ENCODE results near the gene MAVS.

Gene MAVS

GRCh38 chr20:3804781-3805180 lies 41.9 kb upstream of the MAVS start:
- Histone ChIP-seq H3K4me3 (no peak overlapping the region), H3K27me3 (ENCODE audit: low read depth) (no peaks in the 10 kb centered on the region), H3K4me1 (peaks cover 16% of the 10 kb centered on the region), H3K9me3 (no peaks in the 10 kb centered on the region), H3K36me3 (replicated peaks) (peaks cover 53% of the 10 kb centered on the region)
- no peak for DNase-seq (ENCODE audit: low spot score in 2 of 2)
- in situ Hi-C loops (cut with MboI; ENCODE audit: low sequenced_read_pairs), result no loop called here

GRCh38 chr20:3808544-3808943 lies 38.1 kb upstream of the MAVS start:
- no peak for DNase-seq (ENCODE audit: low spot score in 2 of 2)
- Histone ChIP-seq H3K27me3 (ENCODE audit: low read depth) (no peaks in the 10 kb centered on the region), H3K4me3 (no peak overlapping the region), H3K4me1 (peaks cover 25% of the 10 kb centered on the region), H3K9me3 (no peaks in the 10 kb centered on the region), H3K36me3 (replicated peaks) (peaks cover 19% of the 10 kb centered on the region)
- in situ Hi-C loops (cut with MboI; ENCODE audit: low sequenced_read_pairs), result no loop called here

DNA sequence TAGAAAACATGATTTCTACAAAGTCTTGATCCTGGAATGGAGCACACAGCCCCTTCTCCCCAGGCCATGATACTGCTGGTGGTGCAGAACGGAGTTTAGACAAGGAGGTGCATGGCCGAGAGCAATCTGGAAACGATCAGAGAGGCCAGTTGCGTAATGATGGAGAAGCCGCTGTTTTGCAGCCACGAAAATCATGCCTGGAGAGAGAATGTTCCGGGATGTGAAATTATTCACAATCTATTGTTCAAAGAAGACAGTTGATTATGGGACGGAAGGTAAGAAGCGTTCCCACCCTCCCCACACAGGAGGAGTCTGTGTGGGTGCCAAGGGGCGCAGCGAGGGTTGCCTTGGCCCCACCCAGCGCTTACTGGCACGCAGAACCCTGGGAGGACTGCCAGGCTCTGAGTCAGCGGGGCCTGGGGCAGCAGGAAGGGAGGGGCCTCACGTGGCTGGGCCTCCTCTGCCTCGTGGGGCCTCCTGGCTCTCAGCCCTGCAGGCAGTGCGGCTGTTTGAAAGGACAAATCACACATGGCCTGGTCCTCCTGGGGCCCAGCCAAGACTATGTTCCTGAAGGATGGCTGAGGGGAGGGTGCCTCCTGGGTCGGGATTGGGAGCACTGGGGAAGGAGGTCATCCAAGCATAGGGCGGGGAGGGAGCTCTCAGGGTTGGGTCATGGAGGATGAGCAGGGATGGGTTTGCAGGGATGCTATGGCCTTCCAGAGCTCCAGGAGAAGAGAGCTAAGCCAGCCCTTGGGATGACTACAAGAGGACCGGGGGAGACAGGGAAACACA lies 35.0 kb upstream of the MAVS start:
- peaks cover 25% of the 10 kb centered on the region for H3K4me1 ChIP-seq

DNA sequence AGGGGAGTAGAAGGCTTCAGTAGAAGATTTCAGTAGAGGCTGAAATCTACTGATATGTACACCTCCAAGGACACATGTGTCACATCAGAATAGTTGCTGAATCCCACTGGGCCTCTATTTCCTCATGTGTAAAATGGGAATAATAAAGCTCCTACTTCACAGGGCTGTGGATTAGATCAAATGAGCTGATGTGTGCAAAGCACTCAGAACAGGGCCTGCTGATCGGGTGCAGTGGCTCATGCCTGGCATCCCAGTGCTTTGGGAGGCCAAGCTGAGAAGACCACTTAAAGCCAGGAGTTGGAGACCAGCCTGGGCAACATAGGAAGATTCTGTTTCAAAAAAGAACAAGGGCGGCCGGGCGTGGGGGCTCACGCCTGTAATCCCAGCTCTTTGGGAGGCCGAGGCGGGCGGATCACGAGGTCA lies 34.4 kb upstream of the MAVS start:
- Histone ChIP-seq H3K9me3 (no peaks in the 10 kb centered on the region), H3K27me3 (ENCODE audit: low read depth) (no peaks in the 10 kb centered on the region), H3K4me1 (peaks cover 20% of the 10 kb centered on the region), H3K36me3 (replicated peaks) (no peaks in the 10 kb centered on the region), H3K4me3 (no peak overlapping the region)
- DNase-seq (ENCODE audit: low spot score in 2 of 2), result no peak
- in situ Hi-C loops (cut with MboI; ENCODE audit: low sequenced_read_pairs), result no loop called here

More for the DNA sequence above, 35.0 kb upstream of the MAVS start:
- Histone ChIP-seq H3K27me3 (ENCODE audit: low read depth) (no peaks in the 10 kb centered on the region), H3K9me3 (no peaks in the 10 kb centered on the region), H3K36me3 (replicated peaks) (no peaks in the 10 kb centered on the region), H3K4me3 (no peak overlapping the region)
- in situ Hi-C loops (cut with MboI; ENCODE audit: low sequenced_read_pairs), result no loop called here
- peak in 1 of 2 experiments; percentile 76 for DNase-seq (ENCODE audit: low spot score in 2 of 2)

DNA sequence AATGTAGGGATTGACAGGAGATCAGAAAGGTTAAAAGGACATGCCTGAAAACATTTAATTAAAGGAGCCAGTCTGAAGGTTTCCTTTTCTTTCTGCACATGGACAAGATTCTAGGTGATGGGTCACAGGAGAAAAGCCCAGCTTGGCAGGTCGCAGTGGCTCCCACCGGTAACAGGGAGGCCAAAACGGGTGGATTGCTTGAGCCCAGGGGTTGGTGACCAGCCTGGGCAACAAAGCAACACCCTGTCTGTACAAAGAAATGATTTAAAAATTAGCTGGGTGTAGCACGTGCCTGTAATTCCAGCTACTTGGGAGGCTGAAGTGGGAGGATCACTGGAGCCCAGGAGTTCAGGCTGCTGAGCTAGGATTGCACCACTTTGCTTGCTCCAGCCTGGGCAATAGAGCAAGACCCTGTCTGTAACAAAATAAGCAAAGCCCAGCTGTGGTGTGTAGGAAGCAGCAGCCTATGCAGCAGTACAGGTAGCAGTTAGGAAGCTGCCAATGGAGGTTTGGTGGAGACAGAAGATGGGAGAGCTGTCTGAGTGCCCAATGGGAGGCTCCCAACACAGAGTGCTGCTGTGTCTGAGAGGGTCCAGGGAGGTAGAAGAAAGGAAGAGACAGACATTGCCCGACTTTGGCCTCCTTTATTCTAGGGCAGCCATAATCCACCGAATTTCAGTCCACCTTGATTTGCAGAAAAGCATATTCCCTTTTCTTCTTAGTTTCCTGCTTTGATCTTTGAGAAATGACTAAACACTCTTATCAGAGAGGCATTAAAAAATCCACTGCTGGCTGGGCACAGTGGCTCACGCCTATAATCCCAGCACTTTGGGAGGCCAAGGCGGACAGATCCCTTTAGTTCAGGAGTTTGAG lies 33.4 kb upstream of the MAVS start:
- in situ Hi-C loops (cut with MboI; ENCODE audit: low sequenced_read_pairs), result no loop called here
- Histone ChIP-seq H3K4me1 (peaks cover 11% of the 10 kb centered on the region), H3K36me3 (replicated peaks) (no peaks in the 10 kb centered on the region), H3K4me3 (no peak overlapping the region), H3K9me3 (no peaks in the 10 kb centered on the region), H3K27me3 (ENCODE audit: low read depth) (no peaks in the 10 kb centered on the region)
- no peak for DNase-seq (ENCODE audit: low spot score in 2 of 2)

DNA sequence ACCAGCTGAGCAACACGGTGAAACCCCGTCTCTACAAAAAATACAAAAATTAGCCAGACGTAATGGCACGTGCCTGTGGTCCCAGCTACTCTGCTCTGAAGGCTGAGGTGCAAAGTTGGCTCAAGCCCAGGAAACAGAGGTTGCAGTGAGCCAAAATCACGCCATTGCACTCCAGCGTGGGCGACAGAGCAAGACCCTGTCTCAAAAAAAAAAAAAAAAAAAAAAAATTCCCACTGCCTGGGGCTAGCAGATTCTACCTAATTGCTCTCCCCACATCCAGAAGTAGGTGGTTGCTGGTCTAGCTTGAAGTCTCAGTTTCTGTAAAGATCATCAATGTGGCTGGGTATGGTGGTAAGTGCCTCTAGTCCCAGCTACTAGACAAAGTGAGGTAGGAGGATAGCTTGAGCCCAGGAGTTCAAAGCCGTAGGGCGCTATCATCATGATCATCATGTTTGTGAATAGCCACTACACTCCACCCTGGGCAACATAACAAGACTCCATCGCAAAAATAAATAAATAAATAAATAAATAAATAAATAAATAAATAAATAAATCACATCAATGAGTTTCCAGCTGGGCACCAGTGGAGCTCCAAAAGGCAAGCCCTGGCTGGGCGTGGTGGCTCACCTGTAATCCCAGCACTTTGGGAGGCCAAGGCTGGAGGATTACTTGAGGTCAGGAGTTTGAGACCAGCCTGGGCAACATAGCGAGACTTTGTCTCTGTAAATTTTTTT lies 32.6 kb upstream of the MAVS start:
- in situ Hi-C loops (cut with MboI; ENCODE audit: low sequenced_read_pairs), result no loop called here
- DNase-seq (ENCODE audit: low spot score in 2 of 2), result no peak
- Histone ChIP-seq H3K9me3 (no peaks in the 10 kb centered on the region), H3K36me3 (replicated peaks) (no peaks in the 10 kb centered on the region), H3K27me3 (ENCODE audit: low read depth) (no peaks in the 10 kb centered on the region), H3K4me3 (no peak overlapping the region), H3K4me1 (peaks cover 9% of the 10 kb centered on the region)

GRCh38 chr20:3814928-3815495 lies 31.6 kb upstream of the MAVS start:
- in situ Hi-C loops (cut with MboI; ENCODE audit: low sequenced_read_pairs), result no loop called here
- H3K4me1 ChIP-seq, result peaks cover 13% of the 10 kb centered on the region

GRCh38 chr20:3815703-3816315 lies 30.8 kb upstream of the MAVS start:
- DNase-seq (ENCODE audit: low spot score in 2 of 2), result no peak
- Histone ChIP-seq H3K36me3 (replicated peaks) (no peaks in the 10 kb centered on the region), H3K9me3 (no peaks in the 10 kb centered on the region), H3K4me1 (peaks cover 13% of the 10 kb centered on the region), H3K4me3 (no peak overlapping the region), H3K27me3 (ENCODE audit: low read depth) (no peaks in the 10 kb centered on the region)
- in situ Hi-C loops (cut with MboI; ENCODE audit: low sequenced_read_pairs), result no loop called here

More at GRCh38 chr20:3814928-3815495, 31.6 kb upstream of the MAVS start:
- Histone ChIP-seq H3K9me3 (no peaks in the 10 kb centered on the region), H3K27me3 (ENCODE audit: low read depth) (no peaks in the 10 kb centered on the region), H3K36me3 (replicated peaks) (no peaks in the 10 kb centered on the region), H3K4me3 (no peak overlapping the region)
- no peak for DNase-seq (ENCODE audit: low spot score in 2 of 2)

GRCh38 chr20:3818155-3819151 lies 28.2 kb upstream of the MAVS start:
- in situ Hi-C loops (cut with MboI; ENCODE audit: low sequenced_read_pairs), result no loop called here
- Histone ChIP-seq H3K27me3 (ENCODE audit: low read depth) (no peaks in the 10 kb centered on the region), H3K4me3 (no peak overlapping the region), H3K4me1 (peaks cover 10% of the 10 kb centered on the region), H3K36me3 (replicated peaks) (peaks cover 6% of the 10 kb centered on the region; the same call in 1 of the 2 replicates), H3K9me3 (no peaks in the 10 kb centered on the region)
- DNase-seq (ENCODE audit: low spot score in 2 of 2), result peak; percentile 58 to 80

DNA sequence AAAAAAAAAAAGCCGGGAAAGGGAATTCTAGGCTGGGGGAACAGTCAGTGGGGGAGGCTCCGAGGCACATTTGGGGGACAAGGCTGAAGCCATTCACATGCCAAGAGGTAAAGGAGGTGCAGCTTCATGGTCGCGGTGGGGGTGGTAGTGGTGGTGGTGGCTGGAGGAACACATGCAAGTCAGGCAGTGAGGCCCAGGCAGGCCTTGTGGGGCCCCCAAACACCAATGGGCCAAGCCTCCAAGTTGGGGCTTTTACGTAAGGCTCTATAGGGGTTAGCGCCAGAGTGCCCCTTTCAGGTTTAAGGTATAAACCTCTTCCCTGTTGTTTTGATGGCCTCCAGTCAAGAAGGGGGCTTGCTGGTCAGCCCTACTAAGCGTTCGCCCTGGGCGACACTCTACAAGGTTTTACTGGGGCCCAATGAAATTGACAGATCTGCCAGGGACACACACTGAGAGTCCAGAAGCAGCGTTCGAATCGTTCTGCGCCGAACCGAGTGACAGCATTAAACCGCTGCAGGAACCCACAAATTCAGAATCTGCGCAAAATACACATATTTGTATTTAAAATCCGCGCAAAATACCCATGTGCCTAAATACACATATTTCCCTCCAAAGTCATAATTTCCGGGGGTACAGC lies 27.1 kb upstream of the MAVS start:
- in situ Hi-C loops (cut with MboI; ENCODE audit: low sequenced_read_pairs), result no loop called here
- Histone ChIP-seq H3K27me3 (ENCODE audit: low read depth) (no peaks in the 10 kb centered on the region), H3K4me1 (peaks cover 10% of the 10 kb centered on the region), H3K9me3 (no peaks in the 10 kb centered on the region), H3K4me3 (peak overlapping the region; percentile 74), H3K36me3 (replicated peaks) (peaks cover 10% of the 10 kb centered on the region)
- no peak for DNase-seq (ENCODE audit: low spot score in 2 of 2)

DNA sequence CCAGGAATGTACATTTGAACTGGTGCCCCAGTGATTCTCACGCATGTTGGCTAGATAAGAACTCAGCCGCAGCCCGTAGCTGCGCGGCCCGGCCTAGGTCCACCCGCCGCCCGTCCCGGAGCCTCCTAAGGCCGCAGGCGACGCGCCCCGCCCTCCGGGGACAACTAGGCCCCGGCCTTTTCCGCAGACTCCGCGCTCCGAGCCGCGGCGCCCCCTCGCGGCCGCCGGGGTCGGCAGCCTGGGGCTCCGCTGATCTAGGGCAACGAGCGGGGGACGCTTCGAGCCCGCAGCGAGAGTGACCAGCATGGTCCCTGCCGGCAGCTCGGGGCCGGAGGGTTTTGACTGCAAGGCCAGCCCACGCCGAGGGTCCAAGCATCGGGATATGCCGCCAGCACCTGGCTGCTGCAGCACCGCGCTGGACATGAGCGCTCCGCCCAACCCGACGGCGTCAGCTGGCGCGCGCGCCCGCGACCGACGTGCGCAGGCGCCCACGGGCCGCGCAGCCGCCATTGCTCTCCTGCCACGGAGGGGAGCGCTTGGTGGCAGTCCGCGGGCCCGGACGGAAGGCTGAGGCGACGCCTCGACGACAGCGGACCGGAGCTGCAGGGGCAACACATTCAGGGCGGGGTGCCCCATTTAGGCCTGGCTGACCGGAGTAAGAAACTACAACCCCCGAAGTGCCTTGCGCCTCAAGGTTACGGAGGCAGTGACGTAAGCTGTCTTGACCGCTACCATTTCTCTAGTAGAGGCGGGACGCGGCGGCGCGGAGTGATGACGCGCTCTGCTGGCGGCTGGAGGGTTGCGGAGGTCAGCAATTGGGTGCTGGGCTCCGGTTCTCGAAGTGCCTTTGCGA lies 26.4 kb upstream of the MAVS start, which contains the start of gene AP5S1:
Gene AP5S1, plus strand, starts transcription at position 500 of the 853 bp plus-strand sequence. CDS start 1,571 bp downstream, outside the sequence.
- no peaks in the 10 kb centered on the region for H3K27me3 ChIP-seq (ENCODE audit: low read depth)
- H3K4me3 ChIP-seq, result peak within 1 kb of the TSS; percentile 74
- peaks cover 10% of the 10 kb centered on the region for H3K4me1 ChIP-seq
- DNase-seq (ENCODE audit: low spot score in 2 of 2), result peak; percentile 96 to 97
- peaks cover 11% of the 10 kb centered on the region for H3K36me3 ChIP-seq (replicated peaks)
- no peaks in the 10 kb centered on the region for H3K9me3 ChIP-seq
- in situ Hi-C loops (cut with MboI; ENCODE audit: low sequenced_read_pairs), result no loop called here
